Measurements from ENCODE around the gene GARIN5A.
A peak's percentile ranks its signal among the peaks of the same experiment; 100 is the strongest.

GARIN5A gene

DNA sequence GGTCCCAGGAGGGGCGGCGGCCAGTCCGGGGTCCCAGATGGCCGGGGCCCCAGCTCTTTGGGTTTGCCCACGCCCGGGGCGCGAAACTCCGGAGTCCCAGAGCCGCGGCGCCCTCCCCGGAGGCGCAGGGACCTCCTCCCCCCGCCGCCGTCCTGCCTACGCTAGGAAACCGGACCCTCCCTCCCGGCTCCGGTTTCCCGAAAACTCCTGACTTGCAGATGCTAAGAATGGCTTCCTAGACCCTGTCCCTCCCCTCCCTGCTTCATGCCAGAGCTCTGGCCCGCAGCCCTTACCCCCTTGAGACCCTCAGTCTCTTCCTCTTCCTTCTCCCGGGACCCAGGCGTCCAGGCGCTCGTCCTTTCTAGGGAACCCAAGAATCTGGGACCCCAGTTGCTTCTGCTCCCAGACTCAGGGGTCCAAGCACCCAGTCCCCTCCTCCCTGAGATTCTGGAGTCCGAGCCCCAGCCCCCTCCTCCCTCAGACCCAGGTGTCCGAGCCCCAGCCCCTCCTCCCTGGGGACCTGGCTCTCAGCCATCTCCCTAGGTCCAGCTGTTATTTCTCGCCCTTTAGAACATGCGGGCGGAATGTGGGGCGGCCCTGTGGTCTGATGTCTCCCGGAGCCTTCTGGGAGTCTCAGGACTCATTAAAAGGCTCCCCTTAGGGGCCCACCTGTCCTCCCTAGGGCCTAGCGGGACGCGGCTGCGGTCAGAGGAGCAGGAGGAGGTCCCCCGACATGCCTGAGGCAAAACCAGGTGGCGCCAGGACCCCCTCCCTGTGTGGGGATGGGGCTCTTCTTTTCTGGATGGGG lies 44.2 kb downstream of the GARIN5A start, which contains the start of gene MYBPC2:
MYBPC2 (plus strand) TSS at position 672 of the 808 bp plus-strand sequence; CDS start at position 734, 62 bp downstream.
- no peak for DNase-seq

DNA sequence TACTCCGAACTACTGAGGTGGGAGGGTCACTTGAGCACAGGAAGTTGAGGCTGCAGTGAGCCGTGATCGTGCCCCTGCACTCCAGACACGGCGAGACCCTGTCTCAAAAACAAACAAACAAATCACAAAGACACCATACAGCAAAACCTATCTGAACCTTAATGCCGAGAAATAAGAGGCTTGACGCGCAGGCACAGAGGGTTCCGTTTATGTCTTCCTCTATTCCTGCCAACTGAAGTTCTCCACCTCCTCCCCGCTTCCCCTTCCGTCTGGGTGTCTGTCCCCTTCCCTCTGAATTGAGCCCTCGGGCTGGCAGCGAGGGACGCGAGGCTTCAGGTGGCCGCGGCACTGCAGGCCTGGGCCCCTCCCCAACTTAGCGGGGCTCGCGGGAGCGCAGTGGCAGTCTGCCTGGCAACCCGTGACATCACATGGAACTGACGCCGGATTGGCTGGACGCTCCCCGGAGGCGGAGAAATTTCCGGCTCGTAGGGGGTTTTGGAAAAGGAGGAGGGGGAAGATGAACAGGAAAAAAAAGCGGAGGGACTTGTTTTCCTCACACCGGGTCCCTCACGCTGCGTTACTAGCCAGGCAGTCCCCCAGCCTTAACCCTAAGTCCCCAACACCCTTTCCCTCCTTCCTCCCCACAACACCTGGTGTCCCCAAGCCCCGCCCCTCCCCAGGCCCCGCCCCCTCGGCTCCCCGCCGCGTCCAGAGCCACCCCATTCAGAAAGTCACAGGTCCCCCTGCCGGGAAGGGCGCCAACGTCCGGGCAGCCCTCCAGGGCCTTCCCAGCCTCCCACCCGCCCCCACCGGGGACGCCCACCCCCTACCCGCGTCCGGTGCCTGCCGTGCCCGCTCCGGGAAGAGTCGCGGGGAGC lies 45.1 kb downstream of the GARIN5A start:
- peak; percentile 87 to 91 for DNase-seq

DNA sequence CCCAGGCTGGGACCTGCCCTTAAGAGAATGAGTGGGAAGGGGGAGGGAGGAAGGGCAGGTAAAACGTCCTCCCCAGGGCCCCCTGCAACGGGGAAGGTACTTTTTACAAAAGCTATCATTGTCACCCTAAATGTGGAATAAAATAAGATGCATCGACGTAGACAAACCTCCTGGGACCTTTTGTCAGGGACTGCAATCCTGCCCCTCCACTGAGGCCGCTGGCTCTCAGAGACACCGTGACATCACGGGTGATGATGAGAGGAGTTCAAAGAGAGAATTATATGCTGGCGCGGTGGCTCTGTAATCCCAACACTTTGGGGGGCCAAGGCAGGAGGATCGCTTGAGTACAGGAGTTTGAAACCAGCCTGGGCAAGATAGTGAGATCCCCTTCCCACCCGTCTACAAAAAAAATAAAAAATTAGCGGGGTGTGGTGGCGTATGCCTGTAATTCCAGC lies 45.7 kb downstream of the GARIN5A start:
- DNase-seq = peak in 1 of 2 donors; percentile 67

DNA sequence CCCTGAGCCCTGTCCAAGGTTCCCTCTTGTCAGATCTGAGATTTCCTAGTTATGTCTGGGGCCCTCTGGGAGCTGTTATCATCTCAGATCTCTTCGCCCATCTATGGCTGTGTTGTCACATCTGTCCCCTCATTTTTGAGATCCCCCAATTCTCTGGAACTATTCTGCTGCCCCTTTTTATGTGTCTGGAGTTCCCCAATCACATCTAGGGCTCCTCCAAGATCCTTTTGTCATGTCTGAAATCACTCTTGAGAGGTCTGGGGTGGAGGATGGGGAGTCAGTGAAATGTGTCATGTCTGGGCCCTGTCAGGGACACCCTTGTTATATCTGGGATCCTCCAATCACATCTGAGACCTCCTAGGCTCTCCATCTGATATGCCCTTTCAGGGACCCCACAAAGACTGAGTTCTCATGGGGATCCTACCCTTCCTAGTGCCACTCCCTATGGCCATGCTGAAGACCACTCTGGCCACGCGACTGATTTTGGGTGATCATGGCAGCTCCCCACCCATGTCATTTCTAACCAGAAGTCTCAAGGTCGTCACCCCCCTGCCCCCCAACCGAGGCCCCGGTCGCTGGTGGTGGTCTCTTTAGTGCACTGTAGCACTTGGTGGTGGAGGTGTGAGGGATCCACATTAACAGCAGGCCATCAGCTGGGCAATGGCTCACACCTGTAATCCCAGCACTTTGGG lies 47.7 kb downstream of the GARIN5A start:
- no peak for DNase-seq

DNA sequence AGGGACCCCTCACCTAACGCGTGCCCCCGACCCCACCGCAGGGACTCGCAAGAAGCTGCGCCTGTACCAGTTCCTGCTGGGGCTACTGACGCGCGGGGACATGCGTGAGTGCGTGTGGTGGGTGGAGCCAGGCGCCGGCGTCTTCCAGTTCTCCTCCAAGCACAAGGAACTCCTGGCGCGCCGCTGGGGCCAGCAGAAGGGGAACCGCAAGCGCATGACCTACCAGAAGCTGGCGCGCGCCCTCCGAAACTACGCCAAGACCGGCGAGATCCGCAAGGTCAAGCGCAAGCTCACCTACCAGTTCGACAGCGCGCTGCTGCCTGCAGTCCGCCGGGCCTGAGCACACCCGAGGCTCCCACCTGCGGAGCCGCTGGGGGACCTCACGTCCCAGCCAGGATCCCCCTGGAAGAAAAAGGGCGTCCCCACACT lies 48.6 kb downstream of the GARIN5A start:
- peak; percentile 45 to 86 for DNase-seq

DNA sequence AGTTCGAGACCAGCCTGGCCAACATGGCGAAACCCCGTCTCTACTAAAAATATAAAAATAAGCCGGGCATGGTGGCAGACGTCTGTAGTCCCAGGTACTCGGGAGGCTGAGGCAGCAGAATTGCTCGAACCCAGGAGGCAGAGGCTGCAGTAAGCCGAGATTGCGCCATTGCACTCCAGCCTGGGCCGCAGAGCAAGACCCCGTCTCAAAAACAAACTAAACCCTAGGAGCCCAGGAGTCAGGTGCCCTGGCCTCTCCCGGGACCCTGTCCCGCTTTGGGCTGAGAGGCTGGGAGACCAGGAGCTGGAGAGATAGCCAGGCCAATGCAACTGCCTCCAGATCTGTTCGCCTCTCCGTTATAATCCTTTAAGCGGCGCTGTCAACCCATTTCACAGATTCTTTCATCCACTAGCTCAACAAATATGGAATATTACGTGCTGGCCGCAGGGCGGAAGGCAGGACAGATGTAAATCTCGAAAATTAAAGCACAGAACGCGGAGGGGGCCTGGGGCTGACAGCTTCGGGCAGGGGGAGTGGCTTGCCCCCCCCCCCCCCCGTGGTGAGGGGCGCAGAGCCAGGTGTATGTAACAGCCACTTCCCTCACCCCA lies 49.2 kb downstream of the GARIN5A start:
- no peak for DNase-seq

DNA sequence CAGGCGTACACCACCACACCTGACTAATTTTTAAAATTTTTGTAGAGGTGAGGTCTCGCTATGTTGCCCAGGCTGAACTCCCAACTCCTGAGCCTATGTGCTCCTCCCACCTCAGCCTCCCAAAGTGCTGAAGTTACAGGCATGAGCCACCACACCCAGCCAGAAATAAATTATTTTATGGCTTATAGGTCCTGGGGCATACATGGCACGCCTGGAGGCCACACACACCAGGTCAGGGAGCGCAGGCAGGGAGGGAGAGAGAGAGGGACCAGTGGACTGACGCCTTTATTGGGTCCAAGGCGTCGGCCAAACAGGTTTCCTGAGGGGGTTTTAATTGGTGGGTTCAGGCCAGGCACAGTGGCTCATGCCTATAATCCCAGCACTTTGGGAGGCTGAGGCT lies 51.1 kb downstream of the GARIN5A start:
- no peak for DNase-seq

DNA sequence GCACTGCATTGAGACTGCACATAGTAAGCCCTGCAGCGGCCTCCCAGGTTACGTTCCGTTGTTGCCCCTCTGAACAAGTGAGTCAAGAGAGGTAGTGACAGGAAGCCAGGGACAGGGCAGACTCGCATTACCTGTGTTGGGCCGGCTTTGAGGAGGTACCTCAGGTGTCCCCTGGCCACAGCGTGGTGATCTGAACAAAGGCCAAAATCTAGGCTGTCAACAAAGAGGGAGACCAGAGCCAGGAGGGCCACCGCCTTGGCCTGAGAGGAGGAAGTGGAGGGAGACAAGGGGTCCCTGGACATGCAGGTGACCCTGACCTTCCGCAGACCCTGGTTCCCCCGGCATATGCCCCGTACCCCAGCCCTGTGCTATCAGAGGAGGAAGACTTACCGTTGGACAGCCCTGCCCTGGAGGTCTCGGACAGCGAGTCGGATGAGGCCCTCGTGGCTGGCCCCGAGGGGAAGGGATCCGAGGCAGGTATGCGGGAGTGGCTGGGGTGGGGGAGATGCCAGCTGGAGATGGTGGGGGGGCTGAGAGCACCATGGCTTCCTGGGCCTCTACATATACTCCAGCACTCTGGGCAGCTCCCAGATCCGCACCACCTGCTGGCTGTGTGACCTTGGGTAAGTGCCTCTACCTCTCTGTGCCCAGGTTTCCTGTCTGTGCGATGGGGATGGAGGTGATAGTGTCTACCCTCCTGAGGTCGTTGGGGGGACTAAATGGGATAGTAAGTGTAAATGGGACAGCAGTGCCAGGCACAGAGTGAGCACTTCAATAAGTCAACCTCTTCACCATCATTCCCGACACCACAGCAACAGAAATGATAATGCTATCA lies 53.2 kb downstream of the GARIN5A start:
- no peak for DNase-seq

DNA sequence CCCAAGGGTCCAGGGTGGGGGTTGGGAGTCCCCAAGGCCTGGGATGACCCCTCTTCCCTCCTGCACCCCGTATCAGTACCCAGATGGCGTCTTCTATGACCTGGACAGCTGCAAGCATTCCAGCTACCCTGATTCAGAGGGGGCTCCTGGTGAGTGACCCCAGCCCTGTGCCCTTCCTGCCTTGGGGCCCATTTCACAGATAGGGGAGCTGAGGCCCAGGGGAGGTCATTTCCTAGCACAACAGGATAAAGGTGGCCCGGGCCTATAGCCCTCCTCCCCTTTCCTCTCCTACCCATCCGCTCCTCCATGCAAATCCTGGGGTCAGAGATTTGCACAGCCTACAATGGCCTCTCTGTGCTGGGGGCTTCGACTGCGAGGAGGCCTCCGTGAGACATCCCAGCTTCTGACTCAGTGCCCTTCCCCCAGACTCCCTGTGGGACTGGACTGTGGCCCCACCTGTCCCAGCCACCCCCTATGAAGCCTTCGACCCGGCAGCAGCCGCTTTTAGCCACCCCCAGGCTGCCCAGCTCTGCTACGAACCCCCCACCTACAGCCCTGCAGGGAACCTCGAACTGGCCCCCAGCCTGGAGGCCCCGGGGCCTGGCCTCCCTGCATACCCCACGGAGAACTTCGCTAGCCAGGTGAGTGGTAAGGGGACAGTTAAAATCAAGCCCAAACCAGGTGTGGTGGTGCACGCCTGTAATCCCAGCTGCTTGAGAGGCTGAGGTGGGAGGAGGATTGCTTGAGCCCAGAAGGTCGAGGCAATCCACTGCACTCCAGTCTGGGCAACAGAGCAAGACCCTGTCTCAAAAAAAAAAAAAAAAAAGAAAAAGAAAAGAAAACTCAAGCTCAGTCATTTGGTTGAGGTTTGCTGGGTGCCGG lies 54.0 kb downstream of the GARIN5A start:
- no peak for DNase-seq

DNA sequence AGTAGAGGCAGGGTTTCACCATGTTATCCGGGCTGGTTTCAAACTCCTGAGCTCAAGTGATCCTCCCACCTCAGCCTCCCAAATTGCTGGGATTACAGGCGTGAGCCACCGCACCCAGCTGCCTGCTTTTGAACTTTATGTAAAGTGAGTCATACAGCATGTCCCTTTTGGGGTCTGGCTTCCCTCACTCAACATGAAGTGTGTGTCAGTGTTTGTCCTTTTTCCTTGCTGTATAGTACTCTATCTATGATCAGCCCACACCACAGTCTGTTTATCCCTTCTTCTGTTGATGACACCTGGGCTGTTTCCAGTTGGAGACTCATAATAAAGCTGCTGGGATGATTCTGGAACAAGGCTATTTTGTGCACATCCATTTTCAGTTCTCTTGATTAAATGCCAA lies 55.8 kb downstream of the GARIN5A start:
- DNase-seq = no peak

DNA sequence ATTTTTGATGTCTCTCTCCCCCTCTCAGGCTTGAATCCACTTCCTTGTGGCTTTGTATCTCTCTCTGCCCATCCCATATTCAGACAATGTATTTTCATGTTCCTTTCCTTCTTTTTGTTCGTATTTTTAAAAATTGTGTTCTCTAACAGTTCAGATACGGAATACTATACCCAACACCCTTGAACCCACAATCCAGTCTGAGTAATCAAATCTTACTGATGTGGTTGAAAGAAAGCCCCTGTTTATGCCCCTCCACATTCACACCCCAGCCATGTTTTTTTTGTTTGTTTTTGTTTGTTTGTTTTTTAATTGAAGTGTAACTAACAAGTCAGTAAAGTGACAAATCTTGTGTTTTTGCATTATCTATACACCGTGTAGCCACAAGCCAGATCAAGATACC lies 56.5 kb downstream of the GARIN5A start:
- no peak for DNase-seq

DNA sequence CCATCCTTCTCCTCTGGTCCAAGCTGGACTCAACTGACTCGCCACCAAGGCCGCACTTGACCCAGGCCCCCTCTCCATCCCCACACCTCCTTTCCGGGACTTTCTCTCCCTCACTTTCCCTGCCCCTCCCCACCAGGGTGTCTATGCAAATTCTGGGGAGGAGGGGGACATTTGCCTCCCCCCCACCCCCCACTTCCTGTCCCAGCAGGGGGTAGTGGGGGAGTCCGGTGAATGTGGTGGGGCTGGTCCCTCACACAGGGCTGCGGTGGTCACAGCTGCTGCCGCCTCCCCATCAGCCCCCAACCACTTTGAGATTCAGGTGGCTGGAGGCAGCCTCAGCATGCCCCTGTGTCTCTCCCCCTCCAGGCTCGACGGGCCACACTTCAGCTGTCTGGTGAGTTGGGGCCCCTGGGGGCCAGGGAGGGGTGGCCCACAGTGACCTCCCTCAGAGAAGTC lies 57.0 kb downstream of the GARIN5A start:
- peak in 1 of 2 donors; percentile 43 for DNase-seq

DNA sequence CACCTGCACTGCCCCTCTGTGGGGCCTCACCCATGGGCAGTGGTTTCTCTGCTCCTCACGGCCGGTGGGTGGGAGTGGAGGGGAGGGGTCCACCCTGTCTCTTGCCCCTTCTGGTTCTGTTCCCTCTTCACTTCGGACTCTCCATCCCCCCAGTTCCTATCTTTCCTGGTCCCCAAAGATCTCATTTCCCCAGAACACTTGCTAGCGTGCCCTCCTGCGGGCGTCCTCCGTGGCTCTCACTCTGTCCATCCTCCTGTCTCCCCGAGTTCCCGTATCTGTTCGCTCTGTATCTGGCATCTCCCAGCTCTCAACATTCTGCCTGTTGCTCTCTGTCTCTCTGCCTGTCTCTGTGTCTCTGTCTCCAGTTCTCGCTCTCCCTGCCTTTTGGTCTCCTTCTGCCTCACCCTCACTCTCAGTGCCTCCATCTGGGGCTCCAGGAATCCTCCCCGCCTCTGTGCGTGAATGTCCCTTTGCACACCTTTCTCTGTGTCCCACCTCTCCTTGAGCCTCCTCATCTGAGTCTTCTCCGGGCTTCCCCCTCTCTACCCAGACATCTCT lies 57.5 kb downstream of the GARIN5A start:
- no peak for DNase-seq

DNA sequence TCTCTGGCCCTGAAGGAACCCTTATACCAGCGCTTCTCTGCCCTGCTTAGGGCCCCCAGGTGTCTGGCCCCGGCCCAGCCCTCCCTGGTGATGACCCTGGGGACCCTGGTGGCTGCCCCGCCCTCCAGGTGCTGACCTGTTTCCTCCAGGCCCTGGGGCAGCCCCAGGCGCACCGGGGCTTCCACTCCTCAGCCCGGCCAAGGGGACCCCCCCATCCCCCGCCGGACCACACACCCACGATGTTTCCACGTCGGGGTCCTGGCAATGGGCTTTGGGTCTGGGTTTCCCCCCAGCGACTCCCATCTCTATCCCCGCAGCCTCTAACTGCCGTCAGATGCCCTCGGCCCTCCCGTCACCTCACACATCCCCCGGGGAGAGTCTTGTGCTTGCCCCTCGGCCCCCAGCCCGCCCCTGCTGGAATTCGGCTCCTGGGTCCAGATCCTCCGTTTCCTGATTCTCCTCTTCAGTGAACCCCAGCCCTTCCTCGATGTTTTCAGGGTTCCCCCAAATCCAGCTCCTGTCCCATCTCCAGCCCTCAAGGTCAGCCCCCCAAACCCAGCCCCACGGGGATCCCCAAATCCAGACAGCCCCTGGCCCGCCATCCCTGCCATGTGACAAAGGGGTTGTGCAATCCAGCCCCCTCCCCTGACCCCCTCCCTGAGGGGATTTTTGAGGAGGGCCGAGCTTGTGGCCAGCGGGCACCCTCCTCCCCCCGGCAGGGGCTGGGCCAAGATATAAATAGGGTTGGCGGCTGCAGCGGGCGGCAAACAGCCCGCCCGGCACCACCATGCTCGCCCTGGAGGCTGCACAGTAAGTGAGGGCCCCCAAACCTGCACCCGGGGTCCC lies 58.2 kb downstream of the GARIN5A start, which contains the start of gene SPIB:
SPIB (plus strand) TSS at position 763 of the 846 bp plus-strand sequence; CDS start at position 788, 25 bp downstream.
- DNase-seq = peak in 1 of 2 donors; percentile 67

DNA sequence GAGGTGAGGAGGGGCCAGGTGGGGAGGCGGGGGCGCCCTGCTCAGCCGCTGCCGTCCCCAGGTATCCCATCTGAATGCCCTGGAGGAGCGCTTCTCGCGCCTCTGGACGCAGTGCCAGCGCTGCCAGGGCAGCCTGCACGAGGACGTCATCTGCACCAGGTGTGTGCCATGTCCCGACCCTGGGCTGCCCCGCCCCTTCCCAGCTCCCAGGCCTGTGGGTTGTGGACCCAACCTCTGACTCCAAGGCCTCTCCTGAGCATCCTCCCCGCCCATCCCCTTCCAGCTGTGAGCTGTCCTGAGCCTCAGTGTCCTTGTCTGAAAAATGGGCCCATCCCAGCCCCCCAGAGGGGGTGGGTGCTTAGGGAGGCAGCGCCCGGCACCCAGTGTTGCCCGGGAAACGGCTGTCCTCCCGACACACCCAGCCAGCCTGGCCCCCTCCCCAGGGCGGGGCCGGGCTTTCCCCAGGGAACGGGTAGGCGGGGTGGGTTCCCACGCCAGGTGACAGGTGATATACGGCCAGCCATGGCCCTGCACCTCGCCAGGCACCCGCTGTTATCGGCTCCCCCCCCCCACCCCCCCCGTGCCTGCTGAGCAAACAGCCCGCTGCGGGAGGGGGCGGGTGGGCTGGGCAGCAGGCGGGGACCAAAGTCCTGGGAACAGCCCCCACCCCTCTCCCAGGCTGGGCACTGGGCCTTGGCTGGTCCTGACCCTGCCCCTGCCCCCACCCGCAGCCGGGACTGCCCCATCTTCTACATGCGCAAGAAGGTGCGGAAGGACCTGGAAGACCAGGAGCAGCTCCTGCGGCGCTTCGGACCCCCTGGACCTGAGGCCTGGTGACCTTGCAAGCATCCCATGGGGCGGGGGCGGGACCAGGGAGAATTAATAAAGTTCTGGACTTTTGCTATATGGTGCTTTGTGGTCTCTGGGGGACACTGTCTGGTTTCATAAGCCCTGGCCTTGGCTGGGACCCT lies 59.3 kb downstream of the GARIN5A start:
- DNase-seq = peak in 1 of 2 donors; percentile 56

All from CD4-positive, alpha-beta T cell treated with Interleukin-1 beta for 1 hour (primary cell).